Measurements from ENCODE around the gene LHFPL6. TPM values are rescaled to one million over a fixed set of nuclear protein-coding genes. Genes with fewer than 3 reads are reported as not detected.
A peak's percentile ranks its signal among the peaks of the same experiment; 100 is the strongest.

The LHFPL6 gene
- total RNA-seq, 1 experiment from 2014 or later, result 76.3 TPM

- Histone ChIP-seq H3K9me3 (replicated peaks) (no peaks in the 10 kb centered on the region), H3K36me3 (no peaks in the 10 kb centered on the region), H3K27me3 (replicated peaks) (no peaks in the 10 kb centered on the region), H3K4me1 (replicated peaks) (peaks cover 54% of the 10 kb centered on the region), H3K27ac (peak overlapping the region; percentile 35), H3K4me3 (no peak overlapping the region)
- DNase-seq (ENCODE audit: low read depth in 1 of 2, low spot score in 2 of 2), result peak in 1 of 2 experiments; percentile 28
These were observed 71.3 kb downstream of the LHFPL6 start for GRCh38 chr13:39531646-39532045.

DNA sequence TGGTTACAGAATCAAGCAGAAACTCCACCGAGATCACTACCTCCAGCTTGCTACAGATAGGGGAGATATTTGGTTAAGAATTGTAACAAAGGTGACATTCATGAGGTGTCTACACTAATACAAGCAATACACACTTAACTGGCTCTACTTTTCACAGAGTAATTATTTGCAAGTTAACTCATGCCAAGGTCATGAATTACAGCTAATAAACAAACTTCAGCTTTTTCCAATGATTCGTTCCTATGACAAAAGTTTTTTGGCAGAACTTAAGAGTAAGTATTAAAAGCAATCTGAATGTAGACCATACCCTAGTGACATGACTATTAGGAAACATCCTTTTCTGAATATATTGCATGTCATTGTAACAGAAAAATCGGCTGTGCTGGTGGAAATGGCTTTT is 72.1 kb downstream of the LHFPL6 start:
- no peak for DNase-seq (ENCODE audit: low read depth in 1 of 2, low spot score in 2 of 2)
- Histone ChIP-seq H3K9me3 (replicated peaks) (no peaks in the 10 kb centered on the region), H3K27me3 (replicated peaks) (no peaks in the 10 kb centered on the region), H3K36me3 (no peaks in the 10 kb centered on the region), H3K27ac (no peak overlapping the region; the same call in 1 of the 2 replicates), H3K4me3 (no peak overlapping the region), H3K4me1 (replicated peaks) (peaks cover 56% of the 10 kb centered on the region)

DNA sequence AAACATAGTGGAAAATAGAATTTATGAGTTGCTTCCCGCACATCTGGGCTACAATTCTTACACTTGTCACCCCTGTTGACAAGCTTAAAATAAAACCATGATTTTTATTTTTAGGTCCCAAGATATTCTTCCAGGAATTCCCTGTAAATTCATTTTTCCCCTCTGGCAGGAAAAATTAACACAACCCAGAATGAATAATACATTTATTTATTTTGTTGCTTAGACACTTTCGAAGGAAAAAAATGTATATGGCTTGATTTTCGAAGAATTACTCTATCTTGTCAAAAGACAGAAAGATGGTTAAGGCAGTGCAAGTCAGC is 74.4 kb downstream of the LHFPL6 start:
- DNase-seq (ENCODE audit: low read depth in 1 of 2, low spot score in 2 of 2), result no peak
- Histone ChIP-seq H3K9me3 (replicated peaks) (no peaks in the 10 kb centered on the region), H3K27me3 (replicated peaks) (no peaks in the 10 kb centered on the region), H3K36me3 (no peaks in the 10 kb centered on the region), H3K4me1 (replicated peaks) (peaks cover 56% of the 10 kb centered on the region), H3K4me3 (no peak overlapping the region), H3K27ac (peak overlapping the region; percentile 80)

- H3K4me1 ChIP-seq (replicated peaks), result peaks cover 56% of the 10 kb centered on the region
- no peak overlapping the region for H3K4me3 ChIP-seq
These were observed 74.9 kb downstream of the LHFPL6 start for GRCh38 chr13:39527961-39528660.

GRCh38 chr13:39527301-39527700 is 75.7 kb downstream of the LHFPL6 start:
- Histone ChIP-seq H3K36me3 (no peaks in the 10 kb centered on the region), H3K4me1 (replicated peaks) (peaks cover 51% of the 10 kb centered on the region), H3K27ac (peak overlapping the region; percentile 80), H3K27me3 (replicated peaks) (no peaks in the 10 kb centered on the region), H3K4me3 (no peak overlapping the region), H3K9me3 (replicated peaks) (no peaks in the 10 kb centered on the region)
- DNase-seq (ENCODE audit: low read depth in 1 of 2, low spot score in 2 of 2), result no peak

More at GRCh38 chr13:39527961-39528660, 74.9 kb downstream of the LHFPL6 start:
- Histone ChIP-seq H3K9me3 (replicated peaks) (no peaks in the 10 kb centered on the region), H3K27me3 (replicated peaks) (no peaks in the 10 kb centered on the region), H3K36me3 (no peaks in the 10 kb centered on the region), H3K27ac (peak overlapping the region; percentile 80)
- DNase-seq (ENCODE audit: low read depth in 1 of 2, low spot score in 2 of 2), result peak; percentile 80 to 83

DNA sequence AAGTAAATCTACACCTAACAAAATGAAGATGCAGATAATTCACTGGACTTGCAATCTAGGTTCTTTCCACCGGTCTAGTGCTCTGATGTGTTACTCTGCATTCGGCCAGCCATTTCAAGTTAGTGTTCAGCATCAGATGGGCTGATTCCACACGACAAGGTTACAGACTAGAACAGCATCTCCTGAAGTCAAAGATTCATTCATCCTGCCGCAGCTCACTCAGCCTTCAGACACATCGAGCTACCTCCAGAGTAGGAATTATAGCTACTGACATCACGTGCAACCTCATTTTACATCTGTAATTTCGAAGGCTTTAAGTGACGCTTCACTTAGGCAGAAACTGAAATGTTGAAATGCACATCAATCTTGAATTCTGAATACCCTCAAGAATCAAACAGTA is 76.5 kb downstream of the LHFPL6 start:
- Histone ChIP-seq H3K9me3 (replicated peaks) (no peaks in the 10 kb centered on the region), H3K27me3 (replicated peaks) (no peaks in the 10 kb centered on the region), H3K4me1 (replicated peaks) (peaks cover 43% of the 10 kb centered on the region), H3K36me3 (no peaks in the 10 kb centered on the region), H3K4me3 (no peak overlapping the region), H3K27ac (no peak overlapping the region)
- DNase-seq (ENCODE audit: low read depth in 1 of 2, low spot score in 2 of 2), result no peak

GRCh38 chr13:39525506-39525905 is 77.5 kb downstream of the LHFPL6 start:
- Histone ChIP-seq H3K4me1 (replicated peaks) (peaks cover 33% of the 10 kb centered on the region), H3K36me3 (no peaks in the 10 kb centered on the region), H3K27me3 (replicated peaks) (no peaks in the 10 kb centered on the region), H3K4me3 (no peak overlapping the region), H3K27ac (no peak overlapping the region), H3K9me3 (replicated peaks) (no peaks in the 10 kb centered on the region)
- no peak for DNase-seq (ENCODE audit: low read depth in 1 of 2, low spot score in 2 of 2)

- no peaks in the 10 kb centered on the region for H3K27me3 ChIP-seq (replicated peaks)
- H3K27ac ChIP-seq, result no peak overlapping the region
- H3K4me3 ChIP-seq, result no peak overlapping the region
- DNase-seq (ENCODE audit: low read depth in 1 of 2, low spot score in 2 of 2), result no peak
- H3K4me1 ChIP-seq (replicated peaks), result peaks cover 31% of the 10 kb centered on the region
- H3K36me3 ChIP-seq, result no peaks in the 10 kb centered on the region
- H3K9me3 ChIP-seq (replicated peaks), result no peaks in the 10 kb centered on the region
These were observed 78.2 kb downstream of the LHFPL6 start for GRCh38 chr13:39524795-39525194.

- H3K36me3 ChIP-seq, result no peaks in the 10 kb centered on the region
- H3K4me3 ChIP-seq, result no peak overlapping the region
- no peak for DNase-seq (ENCODE audit: low read depth in 1 of 2, low spot score in 2 of 2)
- H3K4me1 ChIP-seq (replicated peaks), result peaks cover 9% of the 10 kb centered on the region
- H3K27ac ChIP-seq, result no peak overlapping the region
- H3K27me3 ChIP-seq (replicated peaks), result no peaks in the 10 kb centered on the region
- H3K9me3 ChIP-seq (replicated peaks), result no peaks in the 10 kb centered on the region
These were observed 80.7 kb downstream of the LHFPL6 start for GRCh38 chr13:39522329-39522728.

- H3K4me1 ChIP-seq (replicated peaks), result peaks cover 3% of the 10 kb centered on the region
- H3K27me3 ChIP-seq (replicated peaks), result no peaks in the 10 kb centered on the region
- no peaks in the 10 kb centered on the region for H3K9me3 ChIP-seq (replicated peaks)
- no peak overlapping the region for H3K27ac ChIP-seq
- no peak overlapping the region for H3K4me3 ChIP-seq
- no peak for DNase-seq (ENCODE audit: low read depth in 1 of 2, low spot score in 2 of 2)
- H3K36me3 ChIP-seq, result no peaks in the 10 kb centered on the region
These were observed 81.3 kb downstream of the LHFPL6 start for GRCh38 chr13:39521701-39522100.

DNA sequence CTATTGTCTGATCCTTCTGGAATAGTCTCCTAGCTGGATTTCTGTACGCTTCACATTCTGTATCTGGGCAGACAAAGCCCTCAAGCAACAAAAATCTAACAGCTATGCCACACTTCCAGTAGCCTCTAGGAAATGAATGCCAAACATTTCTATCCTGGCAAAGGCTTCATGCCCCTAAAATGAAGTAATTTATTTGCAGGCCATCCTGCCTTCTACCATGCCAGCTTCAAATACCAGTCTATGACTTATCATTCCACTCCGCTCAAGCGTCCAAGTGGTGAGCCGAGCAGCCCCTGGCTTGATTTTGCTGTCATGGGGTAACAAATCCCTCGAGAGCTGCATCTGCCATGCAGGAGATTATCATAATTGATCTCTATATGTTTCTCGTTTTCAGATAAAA is 86.9 kb downstream of the LHFPL6 start:
- no peak for DNase-seq (ENCODE audit: low read depth in 1 of 2, low spot score in 2 of 2)
- no peaks in the 10 kb centered on the region for H3K9me3 ChIP-seq (replicated peaks)
- H3K36me3 ChIP-seq, result no peaks in the 10 kb centered on the region
- H3K27ac ChIP-seq, result no peak overlapping the region
- H3K27me3 ChIP-seq (replicated peaks), result no peaks in the 10 kb centered on the region
- H3K4me3 ChIP-seq, result no peak overlapping the region
- H3K4me1 ChIP-seq (replicated peaks), result peaks cover 4% of the 10 kb centered on the region; the same call in 1 of the 2 replicates

- no peaks in the 10 kb centered on the region for H3K36me3 ChIP-seq
- H3K9me3 ChIP-seq (replicated peaks), result no peaks in the 10 kb centered on the region
- H3K4me1 ChIP-seq (replicated peaks), result peaks cover 4% of the 10 kb centered on the region; the same call in 1 of the 2 replicates
- no peak for DNase-seq (ENCODE audit: low read depth in 1 of 2, low spot score in 2 of 2)
- no peak overlapping the region for H3K27ac ChIP-seq
- no peak overlapping the region for H3K4me3 ChIP-seq
- H3K27me3 ChIP-seq (replicated peaks), result no peaks in the 10 kb centered on the region
These were observed 87.7 kb downstream of the LHFPL6 start for GRCh38 chr13:39515224-39515714.

GRCh38 chr13:39512687-39513086 is 90.3 kb downstream of the LHFPL6 start:
- Histone ChIP-seq H3K27ac (no peak overlapping the region), H3K9me3 (replicated peaks) (no peaks in the 10 kb centered on the region; the same call in 1 of the 2 replicates), H3K4me1 (replicated peaks) (peaks cover 4% of the 10 kb centered on the region; the same call in 1 of the 2 replicates), H3K36me3 (no peaks in the 10 kb centered on the region), H3K4me3 (no peak overlapping the region), H3K27me3 (replicated peaks) (no peaks in the 10 kb centered on the region)
- no peak for DNase-seq (ENCODE audit: low read depth in 1 of 2, low spot score in 2 of 2)

- Histone ChIP-seq H3K4me3 (no peak overlapping the region), H3K4me1 (replicated peaks) (peaks cover 19% of the 10 kb centered on the region), H3K9me3 (replicated peaks) (no peaks in the 10 kb centered on the region; the same call in 1 of the 2 replicates), H3K27ac (no peak overlapping the region), H3K36me3 (no peaks in the 10 kb centered on the region; the same call in 1 of the 2 replicates), H3K27me3 (replicated peaks) (no peaks in the 10 kb centered on the region)
- DNase-seq (ENCODE audit: low read depth in 1 of 2, low spot score in 2 of 2), result no peak
These were observed 92.7 kb downstream of the LHFPL6 start for GRCh38 chr13:39510316-39510695.

All from SJSA1 (cell line).